ENCODE results near the gene GPR137. TPM values are rescaled to one million over a fixed set of nuclear protein-coding genes. Genes with fewer than 3 reads are reported as not detected.
A peak's percentile ranks its signal among the peaks of the same experiment; 100 is the strongest.

The GPR137 gene
- total RNA-seq, 1 experiment from 2014 or later, result 24.4 TPM

DNA sequence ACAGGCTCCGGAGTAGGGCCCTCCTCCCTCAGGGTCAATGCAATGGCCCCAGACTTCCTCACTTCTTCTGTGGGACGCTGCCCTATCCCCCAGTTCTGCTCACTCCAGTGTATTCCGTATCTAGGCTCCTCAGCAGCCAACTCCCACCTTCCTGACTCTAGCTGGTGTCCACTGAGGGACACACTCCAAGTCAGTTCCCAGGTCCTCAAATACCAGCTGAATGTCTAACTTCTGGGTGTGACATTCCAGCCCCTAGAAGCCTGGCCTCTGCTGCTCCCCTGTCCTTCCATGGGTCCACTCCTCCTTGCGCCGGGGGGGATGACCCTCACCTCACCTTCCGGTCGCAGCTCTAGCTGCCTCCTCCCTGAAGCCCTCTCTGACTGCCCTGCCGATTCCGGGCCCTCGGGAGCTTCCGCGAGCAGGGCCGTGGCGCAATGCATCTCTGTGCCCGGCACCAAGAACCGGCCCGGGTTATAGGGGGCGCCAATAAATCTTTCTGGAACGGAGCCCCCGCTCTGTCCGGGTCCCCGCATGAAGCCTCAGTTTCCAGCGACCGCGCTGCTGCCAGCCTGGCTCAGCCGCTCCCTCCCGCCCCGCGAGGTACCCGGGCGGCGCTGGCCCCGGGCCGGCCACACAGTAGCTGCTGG is 16.6 kb upstream of the GPR137 start (continued):
- TF ChIP-seq, protein P1, sequence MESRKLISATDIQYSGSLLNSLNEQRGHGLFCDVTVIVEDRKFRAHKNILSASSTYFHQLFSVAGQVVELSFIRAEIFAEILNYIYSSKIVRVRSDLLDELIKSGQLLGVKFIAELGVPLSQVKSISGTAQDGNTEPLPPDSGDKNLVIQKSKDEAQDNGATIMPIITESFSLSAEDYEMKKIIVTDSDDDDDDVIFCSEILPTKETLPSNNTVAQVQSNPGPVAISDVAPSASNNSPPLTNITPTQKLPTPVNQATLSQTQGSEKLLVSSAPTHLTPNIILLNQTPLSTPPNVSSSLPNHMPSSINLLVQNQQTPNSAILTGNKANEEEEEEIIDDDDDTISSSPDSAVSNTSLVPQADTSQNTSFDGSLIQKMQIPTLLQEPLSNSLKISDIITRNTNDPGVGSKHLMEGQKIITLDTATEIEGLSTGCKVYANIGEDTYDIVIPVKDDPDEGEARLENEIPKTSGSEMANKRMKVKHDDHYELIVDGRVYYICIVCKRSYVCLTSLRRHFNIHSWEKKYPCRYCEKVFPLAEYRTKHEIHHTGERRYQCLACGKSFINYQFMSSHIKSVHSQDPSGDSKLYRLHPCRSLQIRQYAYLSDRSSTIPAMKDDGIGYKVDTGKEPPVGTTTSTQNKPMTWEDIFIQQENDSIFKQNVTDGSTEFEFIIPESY (IDR thresholded peaks at IDR 0.05; ENCODE audit: extremely low read depth, insufficient replicate concordance, low read length), result no peak
- TF ChIP-seq ZFX (IDR thresholded peaks at IDR 0.05) (peak; percentile 64; the same call in 1 of the 2 replicates), EZH2 (IDR thresholded peaks at IDR 0.05) (no peak)

DNA sequence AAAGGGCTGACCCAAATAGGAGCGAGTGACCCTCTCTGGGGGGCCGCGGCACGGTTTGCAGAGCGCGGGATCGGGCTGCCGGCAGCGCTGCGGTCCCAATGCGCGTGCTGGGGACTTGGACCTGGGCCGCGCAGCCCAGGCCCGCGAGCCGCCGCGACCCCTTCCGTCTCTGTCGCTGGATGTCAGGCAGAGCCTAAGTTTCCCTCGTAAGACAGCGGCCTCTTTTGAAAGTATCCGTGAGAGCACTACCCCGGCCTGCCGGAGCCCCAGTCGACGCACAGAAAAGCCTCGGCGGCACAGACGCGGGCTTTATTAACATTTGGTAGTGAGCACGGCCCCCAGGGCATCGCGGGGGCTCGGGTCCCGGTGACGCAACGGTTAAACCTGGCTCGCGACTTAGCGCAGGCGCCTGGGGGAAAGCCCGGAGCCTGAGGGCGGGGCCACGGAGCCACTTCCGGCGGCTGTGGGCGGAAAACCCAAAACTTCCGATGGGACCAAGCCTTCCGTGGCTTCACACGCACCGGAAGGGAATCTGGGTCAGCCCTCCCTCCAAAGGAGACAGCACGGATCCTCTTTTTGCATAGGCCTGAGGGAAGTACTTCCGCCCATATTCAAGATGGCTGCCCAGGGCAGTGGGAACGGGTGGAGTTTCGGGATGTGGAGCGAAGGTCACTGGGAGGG is 16.0 kb upstream of the GPR137 start:
- Histone ChIP-seq H3K27me3 (ENCODE audit: insufficient read depth, low read length) (no peaks in the 10 kb centered on the region), H2AFZ (ENCODE audit: low read depth, low read length, poor library complexity, severe bottlenecking) (no peak overlapping the region), H3K9me3 (ENCODE audit: control insufficient read depth in 1 of 2, insufficient read depth in 1 of 2, low read depth in 1 of 2, low read length in 2 of 2) (no peaks in the 10 kb centered on the region), H3K9me2 (ENCODE audit: insufficient read depth) (no peaks in the 10 kb centered on the region), H3K4me2 (ENCODE audit: low read length) (peak overlapping the region; percentile 91), H3K36me3 (ENCODE audit: control insufficient read depth in 1 of 2, insufficient read depth in 2 of 2, low read length in 2 of 2) (0 out of 4 replicates have a peak, but pooled peaks cover 2 to 9% of the 10 kb centered on the region in 2 experiments), H4K20me1 (ENCODE audit: insufficient read depth) (no peaks in the 10 kb centered on the region), H3K9ac (ENCODE audit: low read length) (peak overlapping the region; percentile 80), H3K27ac (ENCODE audit: low read depth, low read length) (peak overlapping the region; percentile 95), H3K4me1 (ENCODE audit: control insufficient read depth in 1 of 2, insufficient read depth in 2 of 2, low read length in 2 of 2) (peaks cover 18 to 31% of the 10 kb centered on the region in 2 experiments; a peak in 3 of 4 replicates), H3K79me2 (ENCODE audit: insufficient read depth, low read length) (peaks cover 8% of the 10 kb centered on the region; the same call in 1 of the 2 replicates), H3K4me3 (replicated peaks in 1 of 2; ENCODE audit: low read depth in 1 of 2, low read length in 2 of 2) (peak overlapping the region; percentile 72 to 98)
- BruUV-seq (replicated peaks), result TSS peak; percentile 65
- DNase-seq (ENCODE audit: low read depth, low spot score) (peak; percentile 99), ATAC-seq (peak; percentile 83)
- ChIA-PET POLR2A (interaction anchor here (0.8 to 3.9 kb wide), 18 partner anchors 12 to 103 kb away, joined by 3 to 29 read pairs (median 4); partner anchors contain the start of genes BAD, ESRRA, FKBP2 and GPR137), CTCF (interaction anchor here (0.7 to 2.5 kb wide), 10 partner anchors 18 to 87 kb away, joined by 3 to 11 read pairs (median 4); partner anchors contain the start of genes PRDX5 and TRMT112), RAD21 (ENCODE audit: low non-redundant PET in 1 of 2, low total read pairs in 2 of 2, uncharacterized antibody in 2 of 2, unreplicated experiment in 2 of 2) (interaction anchor here in 1 of 2 experiments (0.8 kb wide), 1 partner anchor 43 kb away, joined by 3 read pairs; no protein-coding TSS in a partner anchor)
- TF ChIP-seq ZFX (IDR thresholded peaks at IDR 0.05), result peak; percentile 34; the same call in 1 of the 2 replicates
- TF ChIP-seq CEBPB (IDR thresholded peaks at IDR 0.05; ENCODE audit: low read depth), result no peak
- no peak for TF ChIP-seq ZNF274 (IDR thresholded peaks at IDR 0.05; ENCODE audit: low read depth, low read length)
- peak; percentile 87 for TF ChIP-seq POLR2AphosphoS5 (IDR thresholded peaks at IDR 0.05; ENCODE audit: low read depth, low read length)
- TF ChIP-seq, protein P1 (IDR thresholded peaks at IDR 0.05; ENCODE audit: extremely low read depth, insufficient replicate concordance, low read length), result peak; percentile 65
- TF ChIP-seq TCF7L2 (IDR thresholded peaks at IDR 0.05; ENCODE audit: borderline replicate concordance, extremely low read depth, insufficient read depth, insufficient read length), result peak; percentile 35
- TF ChIP-seq POLR2A (IDR thresholded peaks at IDR 0.05; ENCODE audit: borderline replicate concordance, extremely low read depth, insufficient read depth, insufficient read length), result peak; percentile 14
- peak; percentile 99 for TF ChIP-seq YY1 (IDR thresholded peaks at IDR 0.05; ENCODE audit: extremely low read depth, insufficient replicate concordance, low read depth, low read length)
- TF ChIP-seq EZH2phosphoT487 (IDR thresholded peaks at IDR 0.05; ENCODE audit: borderline replicate concordance), result no peak
- TF ChIP-seq FOSL1 (IDR thresholded peaks at IDR 0.05; ENCODE audit: low read depth), result no peak
- intact Hi-C loops (cut with micrococcal nuclease), result loop anchor here (1.0 to 2.0 kb wide), 2 partner anchors 32 to 65 kb away; no protein-coding TSS in a partner anchor

All from HCT116 (cell line).